ENCODE data around the gene NR6A1.

The NR6A1 gene

GRCh38 chr9:124652615-124653393, 118.3 kb downstream of the NR6A1 start:
- no peak overlapping the region for H3K4me2 ChIP-seq (ENCODE audit: low read length)
- no peaks in the 10 kb centered on the region for H3K27me3 ChIP-seq (ENCODE audit: insufficient read depth, low read length, poor library complexity)
- H3K79me2 ChIP-seq (ENCODE audit: control insufficient read depth, insufficient read depth, low read length), result peaks cover 9% of the 10 kb centered on the region
- no peak overlapping the region for H3K4ac ChIP-seq (ENCODE audit: low read depth, low read length)
- no peak overlapping the region for H3K56ac ChIP-seq (ENCODE audit: low read length)
- no peaks in the 10 kb centered on the region for H3K36me3 ChIP-seq (ENCODE audit: control insufficient read depth, insufficient read depth, low read length)
- no peak overlapping the region for H4K8ac ChIP-seq (ENCODE audit: low read depth, low read length)
- no peak overlapping the region for H2BK15ac ChIP-seq (replicated peaks; ENCODE audit: low read depth)
- H3K18ac ChIP-seq (ENCODE audit: low read length), result peak overlapping the region; percentile 78
- H3K27ac ChIP-seq (ENCODE audit: low read depth, low read length), result no peak overlapping the region
- H2BK5ac ChIP-seq (ENCODE audit: low read length), result no peak overlapping the region
- no peak overlapping the region for H3K9ac ChIP-seq (ENCODE audit: low read length)
- no peak overlapping the region for H2BK120ac ChIP-seq (ENCODE audit: low read depth, low read length)
- WGBS (ENCODE audit: extremely low coverage, insufficient coverage, low lambda C conversion rate), result no CpG with 5 or more reads among the region's 3 CpGs
- DNase-seq, result peak; percentile 51
- H2AK5ac ChIP-seq (ENCODE audit: low read length), result no peak overlapping the region
- no peak overlapping the region for H4K5ac ChIP-seq (ENCODE audit: low read length)
- peaks cover 8% of the 10 kb centered on the region for H3K4me1 ChIP-seq (ENCODE audit: control insufficient read depth, low read depth, low read length)
- no peak overlapping the region for H3K23ac ChIP-seq (ENCODE audit: low read length)
- H3K79me1 ChIP-seq (ENCODE audit: low read length), result peaks cover 11% of the 10 kb centered on the region
- no peak overlapping the region for H3K4me3 ChIP-seq (ENCODE audit: low read length)

- Histone ChIP-seq H3K4me1 (ENCODE audit: control insufficient read depth, low read depth, low read length) (peaks cover 8% of the 10 kb centered on the region), H3K4me3 (ENCODE audit: low read length) (no peak overlapping the region), H3K79me2 (ENCODE audit: control insufficient read depth, insufficient read depth, low read length) (peaks cover 6% of the 10 kb centered on the region), H3K79me1 (ENCODE audit: low read length) (peaks cover 9% of the 10 kb centered on the region), H2BK5ac (ENCODE audit: low read length) (no peak overlapping the region), H2BK120ac (ENCODE audit: low read depth, low read length) (no peak overlapping the region), H3K9ac (ENCODE audit: low read length) (no peak overlapping the region), H3K27ac (ENCODE audit: low read depth, low read length) (no peak overlapping the region), H3K56ac (ENCODE audit: low read length) (no peak overlapping the region), H3K4ac (ENCODE audit: low read depth, low read length) (no peak overlapping the region), H3K36me3 (ENCODE audit: control insufficient read depth, insufficient read depth, low read length) (no peaks in the 10 kb centered on the region), H3K4me2 (ENCODE audit: low read length) (no peak overlapping the region), H2AK5ac (ENCODE audit: low read length) (no peak overlapping the region), H3K18ac (ENCODE audit: low read length) (no peak overlapping the region), H4K8ac (ENCODE audit: low read depth, low read length) (no peak overlapping the region), H4K5ac (ENCODE audit: low read length) (no peak overlapping the region), H2BK15ac (replicated peaks; ENCODE audit: low read depth) (no peak overlapping the region), H3K27me3 (ENCODE audit: insufficient read depth, low read length, poor library complexity) (no peaks in the 10 kb centered on the region), H3K23ac (ENCODE audit: low read length) (no peak overlapping the region)
- no CpG with 5 or more reads among the region's 1 CpG for WGBS (ENCODE audit: extremely low coverage, insufficient coverage, low lambda C conversion rate)
- DNase-seq, result no peak
Measured at GRCh38 chr9:124652203-124652602, 118.9 kb downstream of the NR6A1 start.

- Histone ChIP-seq H3K18ac (ENCODE audit: low read length) (no peak overlapping the region), H3K4ac (ENCODE audit: low read depth, low read length) (no peak overlapping the region), H3K9ac (ENCODE audit: low read length) (no peak overlapping the region), H3K23ac (ENCODE audit: low read length) (no peak overlapping the region), H2BK120ac (ENCODE audit: low read depth, low read length) (no peak overlapping the region), H4K5ac (ENCODE audit: low read length) (no peak overlapping the region), H3K79me2 (ENCODE audit: control insufficient read depth, insufficient read depth, low read length) (peaks cover 8% of the 10 kb centered on the region), H3K4me1 (ENCODE audit: control insufficient read depth, low read depth, low read length) (no peaks in the 10 kb centered on the region), H3K27me3 (ENCODE audit: insufficient read depth, low read length, poor library complexity) (no peaks in the 10 kb centered on the region), H3K79me1 (ENCODE audit: low read length) (peaks cover 8% of the 10 kb centered on the region), H3K36me3 (ENCODE audit: control insufficient read depth, insufficient read depth, low read length) (no peaks in the 10 kb centered on the region), H2BK15ac (replicated peaks; ENCODE audit: low read depth) (no peak overlapping the region), H3K56ac (ENCODE audit: low read length) (no peak overlapping the region), H2AK5ac (ENCODE audit: low read length) (no peak overlapping the region), H3K4me3 (ENCODE audit: low read length) (no peak overlapping the region), H2BK5ac (ENCODE audit: low read length) (no peak overlapping the region), H3K27ac (ENCODE audit: low read depth, low read length) (no peak overlapping the region), H4K8ac (ENCODE audit: low read depth, low read length) (no peak overlapping the region), H3K4me2 (ENCODE audit: low read length) (no peak overlapping the region)
- DNase-seq, result no peak
Measured at GRCh38 chr9:124645274-124645673, 125.8 kb downstream of the NR6A1 start.

GRCh38 chr9:124639637-124640036, 131.5 kb downstream of the NR6A1 start:
- Histone ChIP-seq H2AK5ac (ENCODE audit: low read length) (no peak overlapping the region), H3K79me1 (ENCODE audit: low read length) (peaks cover 5% of the 10 kb centered on the region), H3K4me2 (ENCODE audit: low read length) (no peak overlapping the region), H2BK120ac (ENCODE audit: low read depth, low read length) (no peak overlapping the region), H4K5ac (ENCODE audit: low read length) (no peak overlapping the region), H3K9ac (ENCODE audit: low read length) (no peak overlapping the region), H3K4me1 (ENCODE audit: control insufficient read depth, low read depth, low read length) (no peaks in the 10 kb centered on the region), H3K23ac (ENCODE audit: low read length) (no peak overlapping the region), H3K18ac (ENCODE audit: low read length) (no peak overlapping the region), H3K36me3 (ENCODE audit: control insufficient read depth, insufficient read depth, low read length) (no peaks in the 10 kb centered on the region), H4K8ac (ENCODE audit: low read depth, low read length) (no peak overlapping the region), H3K4me3 (ENCODE audit: low read length) (no peak overlapping the region), H3K27ac (ENCODE audit: low read depth, low read length) (no peak overlapping the region), H3K4ac (ENCODE audit: low read depth, low read length) (no peak overlapping the region), H2BK15ac (replicated peaks; ENCODE audit: low read depth) (no peak overlapping the region), H2BK5ac (ENCODE audit: low read length) (no peak overlapping the region), H3K27me3 (ENCODE audit: insufficient read depth, low read length, poor library complexity) (no peaks in the 10 kb centered on the region), H3K79me2 (ENCODE audit: control insufficient read depth, insufficient read depth, low read length) (peaks cover 2% of the 10 kb centered on the region), H3K56ac (ENCODE audit: low read length) (no peak overlapping the region)
- DNase-seq, result no peak

- Histone ChIP-seq H2BK120ac (ENCODE audit: low read depth, low read length) (no peak overlapping the region), H2BK5ac (ENCODE audit: low read length) (no peak overlapping the region), H3K56ac (ENCODE audit: low read length) (no peak overlapping the region), H3K79me1 (ENCODE audit: low read length) (no peaks in the 10 kb centered on the region), H3K4me3 (ENCODE audit: low read length) (no peak overlapping the region), H3K4me2 (ENCODE audit: low read length) (no peak overlapping the region), H4K8ac (ENCODE audit: low read depth, low read length) (no peak overlapping the region), H3K36me3 (ENCODE audit: control insufficient read depth, insufficient read depth, low read length) (no peaks in the 10 kb centered on the region), H3K9ac (ENCODE audit: low read length) (no peak overlapping the region), H3K27me3 (ENCODE audit: insufficient read depth, low read length, poor library complexity) (no peaks in the 10 kb centered on the region), H2BK15ac (replicated peaks; ENCODE audit: low read depth) (no peak overlapping the region), H3K18ac (ENCODE audit: low read length) (no peak overlapping the region), H4K5ac (ENCODE audit: low read length) (no peak overlapping the region), H2AK5ac (ENCODE audit: low read length) (no peak overlapping the region), H3K23ac (ENCODE audit: low read length) (no peak overlapping the region), H3K27ac (ENCODE audit: low read depth, low read length) (no peak overlapping the region), H3K4me1 (ENCODE audit: control insufficient read depth, low read depth, low read length) (no peaks in the 10 kb centered on the region), H3K79me2 (ENCODE audit: control insufficient read depth, insufficient read depth, low read length) (no peaks in the 10 kb centered on the region), H3K4ac (ENCODE audit: low read depth, low read length) (no peak overlapping the region)
- WGBS (ENCODE audit: extremely low coverage, insufficient coverage, low lambda C conversion rate), result no CpG with 5 or more reads among the region's 5 CpGs
- DNase-seq, result peak; percentile 26
Measured at GRCh38 chr9:124635285-124635684, 135.8 kb downstream of the NR6A1 start.

GRCh38 chr9:124632077-124632621, 139.0 kb downstream of the NR6A1 start:
- no peaks in the 10 kb centered on the region for H3K4me1 ChIP-seq (ENCODE audit: control insufficient read depth, low read depth, low read length)
- H3K4ac ChIP-seq (ENCODE audit: low read depth, low read length), result no peak overlapping the region
- no peak overlapping the region for H3K9ac ChIP-seq (ENCODE audit: low read length)
- no peak overlapping the region for H3K56ac ChIP-seq (ENCODE audit: low read length)
- H3K27me3 ChIP-seq (ENCODE audit: insufficient read depth, low read length, poor library complexity), result no peaks in the 10 kb centered on the region
- WGBS (ENCODE audit: extremely low coverage, insufficient coverage, low lambda C conversion rate), result no CpG with 5 or more reads among the region's 5 CpGs
- H4K5ac ChIP-seq (ENCODE audit: low read length), result no peak overlapping the region
- DNase-seq, result no peak
- no peak overlapping the region for H3K4me2 ChIP-seq (ENCODE audit: low read length)
- no peaks in the 10 kb centered on the region for H3K36me3 ChIP-seq (ENCODE audit: control insufficient read depth, insufficient read depth, low read length)
- H3K23ac ChIP-seq (ENCODE audit: low read length), result no peak overlapping the region
- no peak overlapping the region for H2BK5ac ChIP-seq (ENCODE audit: low read length)
- no peak overlapping the region for H2BK15ac ChIP-seq (replicated peaks; ENCODE audit: low read depth)
- H2AK5ac ChIP-seq (ENCODE audit: low read length), result no peak overlapping the region
- H4K8ac ChIP-seq (ENCODE audit: low read depth, low read length), result no peak overlapping the region
- no peak overlapping the region for H2BK120ac ChIP-seq (ENCODE audit: low read depth, low read length)
- H3K27ac ChIP-seq (ENCODE audit: low read depth, low read length), result no peak overlapping the region
- no peaks in the 10 kb centered on the region for H3K79me1 ChIP-seq (ENCODE audit: low read length)
- H3K79me2 ChIP-seq (ENCODE audit: control insufficient read depth, insufficient read depth, low read length), result no peaks in the 10 kb centered on the region
- no peak overlapping the region for H3K18ac ChIP-seq (ENCODE audit: low read length)
- H3K4me3 ChIP-seq (ENCODE audit: low read length), result no peak overlapping the region

Measured in mesendoderm (in vitro differentiated cells).